Lung (tissue), 12 donors: ENCODE measurements around the gene CAMK1. TPM values are rescaled to one million over a fixed set of nuclear protein-coding genes. Genes with fewer than 3 reads are reported as not detected.

ENCODE experiments used
- ATAC-seq: fragments of 200-7000 bp; cut with Tn5 transposase; one replicate; pipeline ENCODE4 v1.9.1; 2020; ENCODE audit warnings: moderate number of reproducible peaks; ENCODE audit not compliant: insufficient read depth, low FRiP score
- DNase-seq, 3 donors: peaks; one replicate each; pipeline ENCODE4 v3.0.0-alpha.2; 2013 to 2017
- H3K27ac ChIP-seq, 2 donors: one replicate each; pipeline ENCODE4 v1.5.1; 2013; ENCODE audit warnings: mild to moderate bottlenecking in 2 of 2, moderate library complexity in 2 of 2, control low read depth in 1 of 2, inconsistent platforms in 1 of 2, low read depth in 1 of 2, low read length in 1 of 2
- H3K27me3 ChIP-seq, 3 donors: one replicate each; pipeline ENCODE4 v1.5.1; 2013; ENCODE audit warnings: low read length in 2 of 3; ENCODE audit not compliant: control insufficient read depth in 3 of 3, insufficient read depth in 3 of 3
- H3K36me3 ChIP-seq, 4 donors: one replicate each; pipeline ENCODE4 v1.5.1; 2013; ENCODE audit warnings: low read length in 4 of 4, mild to moderate bottlenecking in 1 of 4, moderate library complexity in 1 of 4; ENCODE audit not compliant: control insufficient read depth in 4 of 4, insufficient read depth in 4 of 4
- H3K4me1 ChIP-seq, 5 donors: one replicate each; pipeline ENCODE4 v1.5.1; 2013; ENCODE audit warnings: low read length in 5 of 5, mild to moderate bottlenecking in 2 of 5, moderate library complexity in 1 of 5; ENCODE audit not compliant: control insufficient read depth in 5 of 5, insufficient read depth in 5 of 5
- H3K4me3 ChIP-seq: one replicate; pipeline ENCODE4 v1.5.1; 2013; ENCODE audit warnings: mild to moderate bottlenecking, control low read depth, moderate library complexity
- H3K9ac ChIP-seq, 2 donors: one replicate each; pipeline ENCODE4 v1.5.1; 2013; ENCODE audit warnings: low read length in 2 of 2, control low read depth in 1 of 2; ENCODE audit not compliant: insufficient read depth in 1 of 2
- H3K9me3 ChIP-seq, 4 donors: one replicate each; pipeline ENCODE4 v1.5.1; 2013; ENCODE audit warnings: low read length in 3 of 4, mild to moderate bottlenecking in 1 of 4, moderate library complexity in 1 of 4; ENCODE audit not compliant: control insufficient read depth in 4 of 4, insufficient read depth in 3 of 4
- CTCF ChIP-seq: IDR thresholded peaks from 2 replicates; pipeline ENCODE4 v1.5.1; 2012; ENCODE audit warnings: mild to moderate bottlenecking; ENCODE audit errors: control extremely low read depth, extremely low read depth
- WGBS, 2 donors: extraction: QIAGEN DNeasy Blood & Tissue Kit; methylation state at CpG; one replicate each; pipeline ENCODE4 v1.1.7; 2013; 5-methylcytosine and 5-hydroxymethylcytosine counted together
- polyA plus RNA-seq, 2 donors: library from polyadenylated mRNA; stranded (reverse); fragments of 200-250 nt; gene quantifications; one replicate each; pipeline ENCODE4 v1.2.1, GENCODE V29; 2013
- total RNA-seq, 2 donors: library from RNA; depleted of rRNA in 1 of 2; stranded (reverse); fragments of >200 nt in 1 of 2; gene quantifications; one replicate each; pipeline ENCODE4 v1.2.1, GENCODE V29; 2014 to 2021
- donor health status: control.
- donor health status: control.
- donor health status: Bipolar disorder and iron deficiency.
- donor health status: healthy.
- donor health status: DM: yes; HTN: yes; CAD: no.

The CAMK1 gene
- total and polyA plus RNA-seq, 4 donors: 21.7 to 43.9 (median 32.8) TPM

DNA sequence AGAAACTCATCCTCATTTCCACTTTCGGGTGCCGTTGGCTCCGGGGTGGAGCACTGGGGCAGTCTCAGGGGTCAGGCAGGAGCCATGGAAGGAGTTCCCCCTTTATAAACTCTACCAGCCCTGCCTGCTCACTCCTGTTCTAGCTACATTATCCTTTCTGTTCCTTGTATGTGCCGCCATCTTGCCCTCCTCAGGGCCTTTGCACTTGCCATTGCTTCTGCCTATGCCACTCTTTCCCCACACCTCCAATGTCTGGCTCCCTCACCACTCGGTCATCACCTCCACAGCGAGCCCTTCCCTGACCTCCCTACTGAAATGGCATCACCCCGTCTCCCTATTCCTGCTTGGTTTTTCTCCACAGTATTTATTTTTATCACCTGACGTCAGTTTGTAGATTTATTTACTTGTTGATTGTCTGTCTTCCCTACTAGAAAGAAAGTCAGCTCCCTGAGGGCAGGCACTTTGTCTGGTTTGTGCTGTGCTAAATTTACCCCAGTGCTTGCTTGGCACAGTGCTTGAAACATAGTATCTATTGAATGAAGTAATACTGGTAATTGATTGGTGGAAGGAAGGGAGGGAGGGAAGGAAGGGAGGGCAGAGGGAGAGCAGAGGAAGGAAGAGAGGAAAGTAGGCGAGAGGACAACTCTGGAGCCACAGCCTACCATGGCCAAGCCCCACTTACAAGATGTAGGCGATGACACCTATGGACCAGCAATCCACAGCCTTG is 8.8 kb downstream of the CAMK1 start:
- DNase-seq: no peak
- Histone ChIP-seq H3K4me3 (no peak overlapping the region), H3K9ac (no peak overlapping the region), H3K36me3 (peaks cover 13 to 47% (median 41%) of the 10 kb centered on the region in 4 donors), H3K9me3 (no peaks in the 10 kb centered on the region), H3K27me3 (no peaks in the 10 kb centered on the region), H3K4me1 (no peaks in the 10 kb centered on the region), H3K27ac (peak overlapping the region in 1 of 2 donors; percentile 15)
- no peak for TF ChIP-seq CTCF
- ATAC-seq: no peak
- 95 to 98% methylated on average over 10 of the region's 10 CpGs for WGBS, 2 donors

GRCh38 chr3:9757427-9757826 is 12.3 kb downstream of the CAMK1 start:
- Histone ChIP-seq H3K36me3 (peaks cover 13 to 57% (median 39%) of the 10 kb centered on the region in 4 donors), H3K9me3 (no peaks in the 10 kb centered on the region), H3K4me3 (no peak overlapping the region), H3K27ac (no peak overlapping the region), H3K27me3 (no peaks in the 10 kb centered on the region), H3K9ac (no peak overlapping the region), H3K4me1 (peaks cover 0 to 5% (median 3%) of the 10 kb centered on the region in 5 donors)
- 91 to 93% methylated on average over 12 to 13 of the region's 13 CpGs for whole genome bisulfite sequencing, 2 donors
- TF ChIP-seq CTCF: no peak
- DNase-seq (no peak), ATAC-seq (no peak)

- Histone ChIP-seq H3K27me3 (no peaks in the 10 kb centered on the region), H3K9ac (no peak overlapping the region), H3K9me3 (no peaks in the 10 kb centered on the region), H3K4me1 (peaks cover 0 to 18% (median 4%) of the 10 kb centered on the region in 5 donors), H3K27ac (peak overlapping the region in 1 of 2 donors; percentile 11), H3K4me3 (no peak overlapping the region), H3K36me3 (peaks cover 21 to 59% (median 38%) of the 10 kb centered on the region in 4 donors)
- DNase-seq (no peak), ATAC-seq (no peak)
- no peak for TF ChIP-seq CTCF
- 36 to 45% methylated on average over 8 of the region's 8 CpGs for WGBS, 2 donors
These were observed 15.1 kb downstream of the CAMK1 start for GRCh38 chr3:9754678-9755077.
